Neural crest cell (in vitro differentiated cells): ENCODE results near the gene SHISAL1. TPM values are rescaled to one million over a fixed set of nuclear protein-coding genes. Genes with fewer than 3 reads are reported as not detected.

Experiments used
- DNase-seq: peaks from one replicate; pipeline ENCODE4 v3.0.0; 2021; ENCODE audit warnings: low read depth, mixed read lengths, low spot score
- H3K27ac Mint-ChIP-seq: one replicate; pipeline ENCODE4 v1.8.0; 2021; ENCODE audit warnings: mild to moderate bottlenecking, mixed read lengths; ENCODE audit not compliant: unreplicated experiment
- H3K27me3 Mint-ChIP-seq: 2 replicates; pipeline ENCODE4 v1.8.0; 2021; ENCODE audit warnings: low read depth, mild to moderate bottlenecking, mixed read lengths
- H3K36me3 Mint-ChIP-seq: 2 replicates; pipeline ENCODE4 v1.8.0; 2021; ENCODE audit warnings: low read depth, mild to moderate bottlenecking, mixed read lengths
- H3K4me1 Mint-ChIP-seq: 2 replicates; pipeline ENCODE4 v1.8.0; 2021; ENCODE audit warnings: mixed read lengths
- H3K4me3 Mint-ChIP-seq: one replicate; pipeline ENCODE4 v1.8.0; 2021; ENCODE audit warnings: mild to moderate bottlenecking, mixed read lengths
- H3K9me3 Mint-ChIP-seq: 2 replicates; pipeline ENCODE4 v1.8.0; 2021; ENCODE audit warnings: mixed read lengths
- total RNA-seq: library from RNA; stranded (reverse); gene quantifications from 2 replicates; pipeline ENCODE4 v1.2.1, GENCODE V29; 2021
- TF ChIP-seq, protein P1 (sequence below): fragments of 200-600 bp; sonication (generic); conservative IDR thresholded peaks from 2 replicates; pipeline ENCODE4 v1.5.0; 2021; ENCODE audit warnings: antibody characterized with exemption, mild to moderate bottlenecking

Gene SHISAL1
- total RNA-seq, 1 donor from 2014 or later, result 4.2 TPM

DNA sequence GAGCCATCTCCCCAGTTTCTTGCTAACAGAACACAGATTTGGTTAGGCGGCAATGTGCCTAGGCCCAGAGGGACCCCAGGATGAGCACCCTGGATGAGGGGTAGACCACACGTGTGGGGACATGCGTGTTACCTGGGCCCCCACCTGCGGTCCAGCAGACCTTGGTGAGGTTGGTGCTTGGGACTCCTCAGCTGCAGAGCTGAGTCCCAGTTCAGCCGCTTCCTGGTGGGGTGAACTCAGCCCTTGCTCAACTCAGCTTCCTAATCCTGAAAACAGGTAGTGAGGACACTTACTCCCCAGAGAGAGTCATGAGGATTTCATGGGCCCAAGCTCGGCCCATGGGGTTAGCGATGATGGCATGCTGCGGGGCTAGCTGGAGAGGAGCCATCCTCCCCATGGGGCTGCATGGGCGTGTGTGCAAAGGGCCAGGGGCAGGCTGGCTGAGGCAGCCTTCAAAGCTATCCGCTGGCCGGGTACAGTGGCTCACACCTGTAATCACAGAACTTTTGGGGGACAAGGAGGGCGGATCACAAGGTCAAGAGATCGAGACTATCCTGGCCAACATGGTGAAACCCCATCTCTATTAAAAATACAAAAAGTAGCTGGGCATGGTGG is 46.9 kb upstream of the SHISAL1 start:
- Mint-ChIP-seq H3K4me3 (no peak overlapping the region), H3K27ac (no peak overlapping the region), H3K27me3 (no peaks in the 10 kb centered on the region), H3K9me3 (no peaks in the 10 kb centered on the region), H3K36me3 (no peaks in the 10 kb centered on the region), H3K4me1 (peaks cover 5% of the 10 kb centered on the region)
- TF ChIP-seq, protein P1, sequence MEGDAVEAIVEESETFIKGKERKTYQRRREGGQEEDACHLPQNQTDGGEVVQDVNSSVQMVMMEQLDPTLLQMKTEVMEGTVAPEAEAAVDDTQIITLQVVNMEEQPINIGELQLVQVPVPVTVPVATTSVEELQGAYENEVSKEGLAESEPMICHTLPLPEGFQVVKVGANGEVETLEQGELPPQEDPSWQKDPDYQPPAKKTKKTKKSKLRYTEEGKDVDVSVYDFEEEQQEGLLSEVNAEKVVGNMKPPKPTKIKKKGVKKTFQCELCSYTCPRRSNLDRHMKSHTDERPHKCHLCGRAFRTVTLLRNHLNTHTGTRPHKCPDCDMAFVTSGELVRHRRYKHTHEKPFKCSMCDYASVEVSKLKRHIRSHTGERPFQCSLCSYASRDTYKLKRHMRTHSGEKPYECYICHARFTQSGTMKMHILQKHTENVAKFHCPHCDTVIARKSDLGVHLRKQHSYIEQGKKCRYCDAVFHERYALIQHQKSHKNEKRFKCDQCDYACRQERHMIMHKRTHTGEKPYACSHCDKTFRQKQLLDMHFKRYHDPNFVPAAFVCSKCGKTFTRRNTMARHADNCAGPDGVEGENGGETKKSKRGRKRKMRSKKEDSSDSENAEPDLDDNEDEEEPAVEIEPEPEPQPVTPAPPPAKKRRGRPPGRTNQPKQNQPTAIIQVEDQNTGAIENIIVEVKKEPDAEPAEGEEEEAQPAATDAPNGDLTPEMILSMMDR, result no peak
- DNase-seq, result no peak

DNA sequence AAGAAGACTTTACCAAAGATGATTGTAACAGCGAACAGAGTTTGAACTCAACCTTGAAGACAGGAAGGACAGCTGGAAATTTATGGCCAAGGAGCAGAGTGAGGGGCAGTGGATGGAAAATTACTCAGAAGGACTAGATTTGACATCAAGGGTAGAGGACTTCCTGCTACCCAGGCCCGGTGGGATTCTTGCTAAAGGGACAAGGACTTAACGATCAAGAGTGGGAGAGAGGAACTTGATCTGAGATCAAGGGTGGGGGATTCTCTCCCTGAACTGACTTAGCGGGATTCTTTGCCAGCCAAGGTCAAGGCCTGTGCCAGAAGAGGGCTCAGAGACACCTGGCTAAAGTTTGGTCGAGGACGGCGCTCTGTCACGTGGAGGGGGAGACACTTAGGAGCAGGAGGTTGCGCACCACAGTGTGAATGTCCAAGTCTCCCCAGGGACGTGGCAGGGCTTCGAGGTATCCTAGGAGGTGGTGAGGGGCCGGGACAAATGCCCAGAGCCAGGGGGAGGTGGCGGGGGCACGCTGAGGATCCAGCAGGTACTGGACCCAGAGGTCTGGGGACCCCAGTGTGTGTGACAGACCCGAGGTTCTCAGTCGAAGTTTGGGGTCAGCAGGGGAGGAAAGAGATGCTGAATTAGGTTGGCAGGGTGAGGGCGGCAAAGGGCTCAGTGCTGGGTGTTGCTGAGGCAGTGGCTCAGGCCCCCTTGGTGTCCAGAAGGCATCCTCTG is 46.1 kb upstream of the SHISAL1 start:
- TF ChIP-seq, protein P1, result no peak
- no peaks in the 10 kb centered on the region for H3K36me3 Mint-ChIP-seq
- no peak for DNase-seq
- H3K27me3 Mint-ChIP-seq, result no peaks in the 10 kb centered on the region
- no peaks in the 10 kb centered on the region for H3K9me3 Mint-ChIP-seq
- no peak overlapping the region for H3K4me3 Mint-ChIP-seq
- peaks cover 5% of the 10 kb centered on the region for H3K4me1 Mint-ChIP-seq
- H3K27ac Mint-ChIP-seq, result no peak overlapping the region

GRCh38 chr22:44357966-44358465 is 45.3 kb upstream of the SHISAL1 start:
- DNase-seq, result no peak
- Mint-ChIP-seq H3K36me3 (no peaks in the 10 kb centered on the region), H3K27ac (no peak overlapping the region), H3K4me3 (no peak overlapping the region), H3K27me3 (no peaks in the 10 kb centered on the region), H3K4me1 (peaks cover 5% of the 10 kb centered on the region), H3K9me3 (no peaks in the 10 kb centered on the region)
- TF ChIP-seq, protein P1, result no peak

GRCh38 chr22:44357296-44357965 is 44.7 kb upstream of the SHISAL1 start:
- Mint-ChIP-seq H3K27ac (no peak overlapping the region), H3K36me3 (no peaks in the 10 kb centered on the region), H3K4me1 (peaks cover 5% of the 10 kb centered on the region), H3K4me3 (no peak overlapping the region), H3K27me3 (no peaks in the 10 kb centered on the region), H3K9me3 (no peaks in the 10 kb centered on the region)
- TF ChIP-seq, protein P1, result peak; percentile 31
- no peak for DNase-seq

DNA sequence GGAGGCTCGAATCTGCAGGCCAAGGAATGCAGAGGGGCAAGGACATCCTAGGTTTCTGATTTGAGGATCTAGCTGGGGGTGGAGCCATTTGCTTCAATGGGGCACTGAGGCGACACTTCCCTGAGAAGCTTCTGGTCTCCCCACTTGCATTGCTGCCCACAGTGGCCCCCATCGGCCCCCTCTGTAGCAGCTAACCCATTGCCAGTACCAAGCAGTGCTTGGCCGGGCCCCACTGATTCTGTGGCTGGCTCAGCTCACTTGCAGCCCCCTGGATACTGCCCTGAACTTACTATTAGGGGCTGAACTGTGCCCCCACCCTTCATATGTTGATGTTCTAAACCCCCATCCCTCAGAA is 42.9 kb upstream of the SHISAL1 start:
- Mint-ChIP-seq H3K4me1 (peaks cover 5% of the 10 kb centered on the region), H3K27me3 (no peaks in the 10 kb centered on the region), H3K36me3 (no peaks in the 10 kb centered on the region), H3K9me3 (no peaks in the 10 kb centered on the region), H3K4me3 (no peak overlapping the region), H3K27ac (peak overlapping the region; percentile 22)
- no peak for DNase-seq
- TF ChIP-seq, protein P1, result no peak
